PFSK-1 (cell line): Measurements from ENCODE around the gene LEFTY2.

Experiments
- POLR2AphosphoS5 ChIP-seq: IDR thresholded peaks from 2 replicates; pipeline ENCODE4 v1.6.1; 2012; ENCODE audit warnings: low read depth, mild to moderate bottlenecking, control low read depth, low read length, moderate library complexity
- REST ChIP-seq, 2 experiments: IDR thresholded peaks; 2 replicates each; pipeline versions ENCODE4 v1.6.1 to v1.8.0; 2011 to 2012; ENCODE audit warnings: low read depth in 2 of 2, low read length in 2 of 2, control low read depth in 1 of 2, inconsistent platforms in 1 of 2, mild to moderate bottlenecking in 1 of 2, moderate library complexity in 1 of 2; ENCODE audit not compliant: insufficient read depth in 1 of 2
- SIN3A ChIP-seq: IDR thresholded peaks from 2 replicates; pipeline ENCODE4 v1.6.1; 2012; ENCODE audit warnings: mild to moderate bottlenecking, low read length, moderate library complexity, borderline replicate concordance; ENCODE audit not compliant: insufficient read depth
- TAF1 ChIP-seq: IDR thresholded peaks from 2 replicates; pipeline ENCODE4 v1.6.1; 2012; ENCODE audit warnings: low read length, control low read depth, borderline replicate concordance; ENCODE audit not compliant: insufficient read depth

GRCh38 chr1:225945564-225945963 is 4.5 kb upstream of the LEFTY2 start:
- TF ChIP-seq POLR2AphosphoS5 (no peak), SIN3A (no peak), TAF1 (no peak), REST (IDR thresholded peaks at IDR 0.05; ENCODE audit: insufficient read depth in 1 of 2, low read depth in 2 of 2, low read length in 2 of 2) (no peak)
